GM10266 (cell line): ENCODE measurements around the gene PLA2G4D.

Experiments
- DNase-seq: peaks from one replicate; pipeline ENCODE4 v3.0.0; 2012; ENCODE audit errors: extremely low spot score
- TF ChIP-seq, protein P1 (sequence below): IDR thresholded peaks from 2 replicates; pipeline ENCODE4 v1.5.1; 2012; ENCODE audit warnings: mild to moderate bottlenecking, low read depth; ENCODE audit not compliant: control insufficient read depth, insufficient read depth; ENCODE audit errors: missing control alignments

PLA2G4D gene

GRCh38 chr15:42110367-42110766, 16.0 kb upstream of the PLA2G4D start:
- no peak for DNase-seq

DNA sequence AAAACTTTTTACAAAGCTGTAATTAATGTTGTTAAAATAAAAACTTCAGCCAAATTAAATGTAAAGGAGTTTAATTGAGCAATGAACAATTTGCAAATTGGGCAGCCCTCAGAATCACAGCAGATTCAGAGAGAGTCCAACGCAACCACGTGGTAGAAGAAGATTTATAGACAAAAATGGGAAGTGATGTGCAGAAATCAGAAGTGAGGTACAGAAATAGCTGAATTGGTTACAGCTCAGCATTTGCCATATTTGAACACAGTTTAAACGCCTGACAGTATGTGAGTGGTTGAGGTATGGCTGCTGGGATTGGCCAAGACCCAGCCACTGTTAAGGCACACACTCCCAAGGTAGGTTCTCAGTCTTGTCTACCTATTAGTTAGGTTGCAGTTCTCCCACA, 14.4 kb upstream of the PLA2G4D start:
- TF ChIP-seq, protein P1, sequence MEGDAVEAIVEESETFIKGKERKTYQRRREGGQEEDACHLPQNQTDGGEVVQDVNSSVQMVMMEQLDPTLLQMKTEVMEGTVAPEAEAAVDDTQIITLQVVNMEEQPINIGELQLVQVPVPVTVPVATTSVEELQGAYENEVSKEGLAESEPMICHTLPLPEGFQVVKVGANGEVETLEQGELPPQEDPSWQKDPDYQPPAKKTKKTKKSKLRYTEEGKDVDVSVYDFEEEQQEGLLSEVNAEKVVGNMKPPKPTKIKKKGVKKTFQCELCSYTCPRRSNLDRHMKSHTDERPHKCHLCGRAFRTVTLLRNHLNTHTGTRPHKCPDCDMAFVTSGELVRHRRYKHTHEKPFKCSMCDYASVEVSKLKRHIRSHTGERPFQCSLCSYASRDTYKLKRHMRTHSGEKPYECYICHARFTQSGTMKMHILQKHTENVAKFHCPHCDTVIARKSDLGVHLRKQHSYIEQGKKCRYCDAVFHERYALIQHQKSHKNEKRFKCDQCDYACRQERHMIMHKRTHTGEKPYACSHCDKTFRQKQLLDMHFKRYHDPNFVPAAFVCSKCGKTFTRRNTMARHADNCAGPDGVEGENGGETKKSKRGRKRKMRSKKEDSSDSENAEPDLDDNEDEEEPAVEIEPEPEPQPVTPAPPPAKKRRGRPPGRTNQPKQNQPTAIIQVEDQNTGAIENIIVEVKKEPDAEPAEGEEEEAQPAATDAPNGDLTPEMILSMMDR: no peak
- DNase-seq: no peak

More at GRCh38 chr15:42110367-42110766, 16.0 kb upstream of the PLA2G4D start:
- TF ChIP-seq, protein P1: no peak

GRCh38 chr15:42108189-42108588, 13.8 kb upstream of the PLA2G4D start:
- TF ChIP-seq, protein P1: no peak
- no peak for DNase-seq

- TF ChIP-seq, protein P1: no peak
- no peak for DNase-seq
Observed at GRCh38 chr15:42107473-42107872, 13.1 kb upstream of the PLA2G4D start.

- no peak for DNase-seq
- TF ChIP-seq, protein P1: no peak
Observed at GRCh38 chr15:42106288-42106687, 11.9 kb upstream of the PLA2G4D start.

GRCh38 chr15:42104095-42104891, 9.9 kb upstream of the PLA2G4D start:
- TF ChIP-seq, protein P1: no peak

GRCh38 chr15:42102646-42103235, 8.4 kb upstream of the PLA2G4D start:
- TF ChIP-seq, protein P1: no peak
- no peak for DNase-seq

More at GRCh38 chr15:42104095-42104891, 9.9 kb upstream of the PLA2G4D start:
- DNase-seq: no peak
